ENCODE measurements around the gene ADCYAP1R1.

- no peak for TF ChIP-seq POLR2A (IDR thresholded peaks at IDR 0.05)
- TF ChIP-seq CTCF (IDR thresholded peaks at IDR 0.05): no peak
Observed at GRCh38 chr7:31109751-31110150, 57.6 kb downstream of the ADCYAP1R1 start.
